ENCODE measurements around the gene PREX1.
A peak's percentile ranks its signal among the peaks of the same experiment; 100 is the strongest.

Gene PREX1

GRCh38 chr20:48736231-48736630 lies 91.6 kb downstream of the PREX1 start:
- DNase-seq, result peak in 1 of 3 donors; percentile 36
- no peaks in the 10 kb centered on the region for H3K9me3 ChIP-seq (ENCODE audit: control extremely low read depth in 1 of 5, control insufficient read depth in 4 of 5, insufficient read depth in 2 of 5, low read depth in 1 of 5, low read length in 4 of 5)
- H3K27ac ChIP-seq (ENCODE audit: insufficient read depth in 1 of 2, low read depth in 1 of 2, low read length in 2 of 2, poor library complexity in 1 of 2, severe bottlenecking in 2 of 2), result no peak overlapping the region
- no peaks in the 10 kb centered on the region for H3K27me3 ChIP-seq (replicated peaks in 2 of 5; ENCODE audit: control insufficient read depth in 4 of 5, insufficient read depth in 5 of 5, low read length in 4 of 5)
- peaks cover 22 to 80% (median 72%) of the 10 kb centered on the region in 4 experiments for H3K4me1 ChIP-seq (ENCODE audit: control extremely low read depth in 1 of 4, control insufficient read depth in 4 of 4, insufficient read depth in 4 of 4, low read length in 3 of 4)
- ChIA-PET CTCF (interaction anchor here (1.3 to 3.2 kb wide), 4 partner anchors 9 to 19 kb away, joined by 3 to 17 read pairs (median 5); no protein-coding TSS in a partner anchor), POLR2A (interaction anchor here (0.7 kb wide), 1 partner anchor 170 kb away, joined by 3 read pairs; no protein-coding TSS in a partner anchor)
- peak overlapping the region in 1 of 7 experiments; percentile 6 for H3K4me3 ChIP-seq (ENCODE audit: control insufficient read depth in 1 of 7, extremely low read depth in 1 of 7, insufficient read depth in 4 of 7, low read depth in 2 of 7, low read length in 6 of 7)
- peaks cover 7 to 31% (median 18%) of the 10 kb centered on the region in 4 experiments for H3K36me3 ChIP-seq (ENCODE audit: control insufficient read depth in 4 of 4, insufficient read depth in 4 of 4, low read length in 3 of 4)

GRCh38 chr20:48735112-48735511 lies 92.7 kb downstream of the PREX1 start:
- ChIA-PET CTCF (interaction anchor here (0.5 to 2.2 kb wide), 8 partner anchors 8 to 230 kb away, joined by 3 to 12 read pairs (median 4); no protein-coding TSS in a partner anchor), POLR2A (no interaction called here)
- DNase-seq, result peak in 2 of 3 donors; percentile 60 to 67
- 0% methylated on average over 5 of the region's 5 CpGs for WGBS (ENCODE audit: insufficient coverage)
- Histone ChIP-seq H3K4me1 (ENCODE audit: control extremely low read depth in 1 of 4, control insufficient read depth in 4 of 4, insufficient read depth in 4 of 4, low read length in 3 of 4) (peaks cover 22 to 74% (median 67%) of the 10 kb centered on the region in 4 experiments), H3K9me3 (ENCODE audit: control extremely low read depth in 1 of 5, control insufficient read depth in 4 of 5, insufficient read depth in 2 of 5, low read depth in 1 of 5, low read length in 4 of 5) (no peaks in the 10 kb centered on the region), H3K27ac (ENCODE audit: insufficient read depth in 1 of 2, low read depth in 1 of 2, low read length in 2 of 2, poor library complexity in 1 of 2, severe bottlenecking in 2 of 2) (no peak overlapping the region), H3K36me3 (ENCODE audit: control insufficient read depth in 4 of 4, insufficient read depth in 4 of 4, low read length in 3 of 4) (peaks cover 7 to 32% (median 19%) of the 10 kb centered on the region in 4 experiments), H3K4me3 (ENCODE audit: control insufficient read depth in 1 of 7, extremely low read depth in 1 of 7, insufficient read depth in 4 of 7, low read depth in 2 of 7, low read length in 6 of 7) (peak overlapping the region in 3 of 7 experiments; percentile 15 to 40 (median 35)), H3K27me3 (replicated peaks in 2 of 5; ENCODE audit: control insufficient read depth in 4 of 5, insufficient read depth in 5 of 5, low read length in 4 of 5) (no peaks in the 10 kb centered on the region)

- 98% methylated on average over 10 of the region's 10 CpGs for WGBS (ENCODE audit: insufficient coverage)
- no peak for DNase-seq
- Histone ChIP-seq H3K36me3 (ENCODE audit: control insufficient read depth in 4 of 4, insufficient read depth in 4 of 4, low read length in 3 of 4) (peaks cover 7 to 35% (median 18%) of the 10 kb centered on the region in 4 experiments), H3K4me1 (ENCODE audit: control extremely low read depth in 1 of 4, control insufficient read depth in 4 of 4, insufficient read depth in 4 of 4, low read length in 3 of 4) (peaks cover 21 to 73% (median 60%) of the 10 kb centered on the region in 4 experiments), H3K27me3 (replicated peaks in 2 of 5; ENCODE audit: control insufficient read depth in 4 of 5, insufficient read depth in 5 of 5, low read length in 4 of 5) (no peaks in the 10 kb centered on the region), H3K9me3 (ENCODE audit: control extremely low read depth in 1 of 5, control insufficient read depth in 4 of 5, insufficient read depth in 2 of 5, low read depth in 1 of 5, low read length in 4 of 5) (no peaks in the 10 kb centered on the region), H3K27ac (ENCODE audit: insufficient read depth in 1 of 2, low read depth in 1 of 2, low read length in 2 of 2, poor library complexity in 1 of 2, severe bottlenecking in 2 of 2) (no peak overlapping the region), H3K4me3 (ENCODE audit: control insufficient read depth in 1 of 7, extremely low read depth in 1 of 7, insufficient read depth in 4 of 7, low read depth in 2 of 7, low read length in 6 of 7) (no peak overlapping the region)
- ChIA-PET POLR2A (interaction anchor here (0.5 kb wide), 1 partner anchor 14 kb away, joined by 5 read pairs; no protein-coding TSS in a partner anchor), CTCF (interaction anchor here (0.5 to 2.2 kb wide), 6 partner anchors 10 to 61 kb away, joined by 3 to 12 read pairs (median 4); no protein-coding TSS in a partner anchor)
Measured at GRCh38 chr20:48734104-48734749, 93.6 kb downstream of the PREX1 start.

GRCh38 chr20:48733296-48733790 lies 94.5 kb downstream of the PREX1 start:
- 89% methylated on average over 3 of the region's 3 CpGs for WGBS (ENCODE audit: insufficient coverage)
- DNase-seq, result peak in 2 of 3 donors; percentile 51 to 52
- Histone ChIP-seq H3K4me1 (ENCODE audit: control extremely low read depth in 1 of 4, control insufficient read depth in 4 of 4, insufficient read depth in 4 of 4, low read length in 3 of 4) (peaks cover 16 to 71% (median 54%) of the 10 kb centered on the region in 4 experiments), H3K27me3 (replicated peaks in 2 of 5; ENCODE audit: control insufficient read depth in 4 of 5, insufficient read depth in 5 of 5, low read length in 4 of 5) (no peaks in the 10 kb centered on the region), H3K9me3 (ENCODE audit: control extremely low read depth in 1 of 5, control insufficient read depth in 4 of 5, insufficient read depth in 2 of 5, low read depth in 1 of 5, low read length in 4 of 5) (no peaks in the 10 kb centered on the region), H3K36me3 (ENCODE audit: control insufficient read depth in 4 of 4, insufficient read depth in 4 of 4, low read length in 3 of 4) (peaks cover 7 to 38% (median 19%) of the 10 kb centered on the region in 4 experiments), H3K4me3 (ENCODE audit: control insufficient read depth in 1 of 7, extremely low read depth in 1 of 7, insufficient read depth in 4 of 7, low read depth in 2 of 7, low read length in 6 of 7) (no peak overlapping the region), H3K27ac (ENCODE audit: insufficient read depth in 1 of 2, low read depth in 1 of 2, low read length in 2 of 2, poor library complexity in 1 of 2, severe bottlenecking in 2 of 2) (no peak overlapping the region)
- ChIA-PET CTCF (interaction anchor here (1.1 kb wide), 1 partner anchor 13 kb away, joined by 3 read pairs; no protein-coding TSS in a partner anchor), POLR2A (no interaction called here)

GRCh38 chr20:48732081-48732829 lies 95.5 kb downstream of the PREX1 start:
- no peak overlapping the region for H3K4me3 ChIP-seq (ENCODE audit: control insufficient read depth in 1 of 7, extremely low read depth in 1 of 7, insufficient read depth in 4 of 7, low read depth in 2 of 7, low read length in 6 of 7)
- peaks cover 16 to 63% (median 44%) of the 10 kb centered on the region in 4 experiments for H3K4me1 ChIP-seq (ENCODE audit: control extremely low read depth in 1 of 4, control insufficient read depth in 4 of 4, insufficient read depth in 4 of 4, low read length in 3 of 4)
- H3K36me3 ChIP-seq (ENCODE audit: control insufficient read depth in 4 of 4, insufficient read depth in 4 of 4, low read length in 3 of 4), result peaks cover 7 to 47% (median 22%) of the 10 kb centered on the region in 4 experiments
- no peaks in the 10 kb centered on the region for H3K9me3 ChIP-seq (ENCODE audit: control extremely low read depth in 1 of 5, control insufficient read depth in 4 of 5, insufficient read depth in 2 of 5, low read depth in 1 of 5, low read length in 4 of 5)
- H3K27ac ChIP-seq (ENCODE audit: insufficient read depth in 1 of 2, low read depth in 1 of 2, low read length in 2 of 2, poor library complexity in 1 of 2, severe bottlenecking in 2 of 2), result no peak overlapping the region
- POLR2A ChIA-PET, result no interaction called here
- no peaks in the 10 kb centered on the region for H3K27me3 ChIP-seq (replicated peaks in 2 of 5; ENCODE audit: control insufficient read depth in 4 of 5, insufficient read depth in 5 of 5, low read length in 4 of 5)
- no peak for DNase-seq
- 73% methylated on average over 9 of the region's 12 CpGs for WGBS (ENCODE audit: insufficient coverage)
- CTCF ChIA-PET, result interaction anchor here (1.5 kb wide), 2 partner anchors 19 to 126 kb away, joined by 3 to 6 read pairs; no protein-coding TSS in a partner anchor

- Histone ChIP-seq H3K4me1 (ENCODE audit: control extremely low read depth in 1 of 4, control insufficient read depth in 4 of 4, insufficient read depth in 4 of 4, low read length in 3 of 4) (peaks cover 11 to 55% (median 38%) of the 10 kb centered on the region in 4 experiments), H3K27ac (ENCODE audit: insufficient read depth in 1 of 2, low read depth in 1 of 2, low read length in 2 of 2, poor library complexity in 1 of 2, severe bottlenecking in 2 of 2) (no peak overlapping the region), H3K4me3 (ENCODE audit: control insufficient read depth in 1 of 7, extremely low read depth in 1 of 7, insufficient read depth in 4 of 7, low read depth in 2 of 7, low read length in 6 of 7) (no peak overlapping the region), H3K27me3 (replicated peaks in 2 of 5; ENCODE audit: control insufficient read depth in 4 of 5, insufficient read depth in 5 of 5, low read length in 4 of 5) (no peaks in the 10 kb centered on the region), H3K36me3 (ENCODE audit: control insufficient read depth in 4 of 4, insufficient read depth in 4 of 4, low read length in 3 of 4) (peaks cover 7 to 48% (median 27%) of the 10 kb centered on the region in 4 experiments), H3K9me3 (ENCODE audit: control extremely low read depth in 1 of 5, control insufficient read depth in 4 of 5, insufficient read depth in 2 of 5, low read depth in 1 of 5, low read length in 4 of 5) (no peaks in the 10 kb centered on the region)
- 100% methylated on average over 2 of the region's 4 CpGs for WGBS (ENCODE audit: insufficient coverage)
- DNase-seq, result no peak
- CTCF ChIA-PET, result interaction anchor here (1.5 kb wide), 2 partner anchors 19 to 127 kb away, joined by 3 to 6 read pairs; no protein-coding TSS in a partner anchor
- POLR2A ChIA-PET, result no interaction called here
Measured at GRCh38 chr20:48731536-48731935, 96.3 kb downstream of the PREX1 start.

Measured in common myeloid progenitor, CD34-positive (primary cell).